HG03460 (cell line): ENCODE measurements around the gene CTSC.
A peak's percentile ranks its signal among the peaks of the same experiment; 100 is the strongest.

Source experiments
- ATAC-seq: cut with Tn5 transposase; IDR thresholded peaks from one replicate; pipeline ENCODE4 v1.9.1; 2021; ENCODE audit not compliant: unreplicated experiment

Gene CTSC

DNA sequence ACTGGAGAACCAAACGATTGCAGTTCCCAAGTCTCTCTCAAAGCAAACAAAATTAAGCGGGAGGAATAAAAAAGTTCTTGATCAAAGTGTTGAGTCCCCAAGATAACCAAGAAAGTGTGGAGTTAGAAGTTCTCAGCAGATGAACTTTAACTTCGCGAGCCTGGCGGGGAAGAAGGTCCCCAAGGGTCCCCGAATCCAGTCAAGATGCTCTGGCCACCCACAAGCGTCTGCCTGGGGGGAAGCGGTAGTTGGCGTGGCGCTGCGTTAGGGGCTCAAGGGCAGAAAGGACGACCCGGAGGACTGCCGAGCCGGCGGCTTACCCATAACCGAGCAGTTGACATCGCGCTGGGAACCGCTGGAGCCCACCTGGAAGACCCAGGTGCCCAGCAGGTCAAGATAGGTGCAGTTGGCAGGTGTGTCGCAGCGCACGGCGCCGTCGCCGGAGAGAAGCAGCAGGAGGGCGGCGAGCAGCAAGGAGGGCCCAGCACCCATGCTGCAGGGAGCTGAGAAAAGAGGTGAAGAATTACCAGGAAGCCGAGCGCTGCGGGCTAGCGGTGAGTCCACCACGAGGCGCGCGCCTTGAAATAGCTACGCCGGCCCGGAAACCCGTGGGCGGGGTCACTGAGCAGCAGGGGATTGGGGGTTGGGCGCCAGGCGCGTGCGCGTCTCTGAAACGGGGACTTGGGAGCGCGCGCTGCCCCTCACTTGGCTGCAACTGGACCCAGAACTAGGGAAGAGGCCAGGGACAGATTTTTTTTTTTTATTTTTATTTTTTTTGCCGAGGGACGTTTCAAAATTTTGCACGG is at the start of gene CTSC:
Gene CTSC (minus strand): TSS at position 556 of the 806 bp plus-strand sequence. CDS start 64 bp downstream, at position 492.
- ATAC-seq, result peak; percentile 81

DNA sequence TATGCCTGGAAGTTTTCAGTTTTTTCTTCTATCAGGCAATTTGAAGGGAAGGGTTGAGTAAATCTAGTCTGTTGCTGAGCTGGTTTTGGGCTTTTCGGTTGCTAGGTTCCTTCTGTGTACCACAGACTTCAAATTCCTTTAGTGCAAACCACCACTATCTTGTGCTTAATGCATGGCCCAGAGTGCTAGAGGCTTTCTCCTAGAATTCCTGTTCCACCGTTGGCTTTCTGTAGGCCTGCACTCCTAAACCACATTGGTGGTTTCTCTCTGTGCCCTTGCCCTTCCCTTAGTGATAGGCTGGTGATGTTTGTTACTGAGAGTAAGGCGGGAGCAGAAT is 47.1 kb upstream of the CTSC start:
- ATAC-seq, result no peak

DNA sequence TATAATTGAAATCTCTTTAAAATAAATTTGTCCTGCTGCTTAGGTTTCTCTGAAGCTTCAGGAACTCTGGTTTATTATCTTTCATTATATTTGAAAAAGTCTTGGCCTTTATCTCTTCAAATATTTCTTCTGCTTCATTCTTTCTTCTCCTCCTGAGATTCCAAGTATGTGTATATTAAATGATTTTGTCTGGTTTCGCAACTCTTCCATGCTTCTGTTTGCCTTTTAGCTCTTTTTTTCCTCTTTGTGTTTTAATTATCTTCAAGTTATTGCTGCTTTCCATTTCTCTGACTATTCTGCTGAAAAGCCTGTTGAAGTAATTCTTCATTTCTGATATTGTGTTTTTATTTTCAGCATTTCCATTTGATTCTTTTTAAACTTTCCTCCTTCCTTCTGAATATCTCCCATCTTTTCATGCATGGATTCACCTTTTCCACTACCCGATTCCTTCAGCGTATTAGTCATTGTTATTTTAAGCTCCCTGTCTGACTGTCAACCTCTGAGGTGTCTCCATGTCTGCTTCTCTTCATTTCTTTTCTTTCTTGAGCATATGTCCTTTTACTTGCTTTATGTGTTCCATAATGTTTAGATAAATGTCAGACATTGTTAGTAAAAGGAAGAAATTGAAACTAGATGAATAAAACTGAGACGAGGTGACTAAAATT is 46.6 kb upstream of the CTSC start:
- ATAC-seq, result no peak

DNA sequence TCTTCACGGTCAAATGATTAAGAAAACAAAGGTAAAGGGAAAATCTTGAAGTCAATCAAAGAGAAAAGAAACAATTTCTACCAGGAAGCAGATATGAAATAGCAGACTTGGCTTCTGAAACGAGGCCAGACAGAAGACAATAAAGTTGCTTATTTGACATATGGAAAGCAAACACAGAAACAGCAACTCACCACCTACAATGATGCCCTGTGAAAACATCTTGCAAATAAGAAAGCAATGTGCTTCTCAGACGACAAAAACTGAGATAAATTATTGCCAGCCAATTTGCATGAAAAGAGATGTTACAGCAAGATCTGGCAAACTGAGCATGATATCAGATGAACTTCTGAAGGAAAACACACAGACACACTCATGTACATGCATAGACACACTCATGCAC is 45.9 kb upstream of the CTSC start:
- ATAC-seq, result no peak

DNA sequence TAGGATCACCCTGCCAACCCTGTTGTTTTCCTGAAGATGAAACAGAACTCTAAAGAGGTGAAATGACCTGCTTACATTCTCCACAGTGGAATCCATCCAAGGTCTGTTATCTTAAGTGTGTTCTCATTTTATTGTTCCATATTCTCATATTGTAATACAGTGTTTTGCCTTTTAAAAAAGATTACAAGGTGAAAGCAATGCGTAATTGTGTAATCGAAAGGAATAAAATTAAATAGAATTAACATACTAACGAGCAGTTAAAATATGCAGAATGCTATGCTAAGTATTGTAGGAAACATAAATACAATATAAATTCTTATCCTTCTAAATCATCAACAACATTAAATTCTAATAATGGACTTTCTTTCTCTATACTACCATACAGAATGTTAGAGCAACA is 41.6 kb upstream of the CTSC start:
- ATAC-seq, result no peak

DNA sequence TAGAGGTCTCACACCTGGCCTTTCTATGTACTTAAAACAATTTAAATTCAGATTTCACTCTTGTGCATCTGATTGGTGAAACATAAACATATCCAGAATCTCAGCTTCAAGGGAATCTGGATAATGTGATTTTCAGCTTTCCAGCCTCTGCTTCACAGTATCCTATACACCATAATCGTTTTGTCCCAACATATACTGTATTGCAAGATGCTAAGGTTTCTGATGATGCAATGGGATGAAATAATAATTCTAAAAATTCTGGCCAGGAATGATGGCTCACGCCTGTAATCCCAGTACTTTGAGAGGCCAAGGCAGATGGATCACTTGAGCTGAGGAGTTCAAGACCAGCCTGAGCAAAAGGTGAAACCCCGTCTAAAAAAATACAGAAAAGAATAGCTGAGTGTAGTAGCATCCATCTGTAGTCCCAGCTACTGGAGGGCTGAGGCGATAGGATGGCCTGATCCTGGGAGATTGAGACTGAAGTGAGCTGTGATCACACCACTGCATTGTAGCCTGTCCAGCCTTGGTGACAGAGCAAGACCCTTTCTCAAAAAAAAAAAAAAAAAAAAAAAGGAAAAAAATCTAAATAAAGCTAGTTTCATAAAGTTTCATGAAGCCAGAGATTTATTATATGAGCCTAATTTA is 41.0 kb upstream of the CTSC start:
- no peak for ATAC-seq

DNA sequence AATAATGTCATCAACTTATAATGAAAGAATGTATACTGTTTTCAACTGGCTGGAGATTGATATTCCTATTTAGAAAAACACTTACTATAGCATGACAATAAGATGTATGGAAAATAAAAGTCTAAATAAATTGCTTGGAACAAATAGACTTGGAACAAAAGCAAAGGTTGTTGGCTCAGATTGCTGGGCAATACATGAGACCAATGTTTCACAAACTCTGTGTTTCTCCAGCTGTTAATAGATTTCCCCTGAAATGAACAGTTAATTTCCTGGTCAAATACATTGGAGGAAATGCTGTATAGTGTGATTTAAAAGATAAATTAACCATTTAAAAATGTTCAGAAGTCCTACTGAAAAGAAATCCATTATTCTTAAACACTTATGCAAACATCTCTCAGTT is 40.1 kb upstream of the CTSC start:
- ATAC-seq, result no peak

DNA sequence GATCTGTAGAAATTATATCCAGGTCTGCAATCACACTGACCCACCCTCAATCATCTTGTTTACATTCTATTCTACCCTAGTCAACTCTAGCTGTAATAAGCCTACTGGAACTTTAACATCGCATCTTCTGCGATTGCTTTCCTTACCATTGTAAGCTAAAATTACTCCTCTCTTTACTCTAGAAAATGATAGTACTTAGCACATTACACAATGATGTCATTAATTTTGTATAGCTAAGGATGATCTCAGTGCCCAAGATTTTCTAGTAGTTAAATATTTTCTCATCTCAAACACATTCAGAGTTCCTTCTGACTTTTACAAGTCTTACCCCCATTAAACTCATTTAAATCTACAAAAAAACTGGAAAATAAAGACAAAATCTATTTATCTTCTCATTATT is 39.6 kb upstream of the CTSC start:
- no peak for ATAC-seq

DNA sequence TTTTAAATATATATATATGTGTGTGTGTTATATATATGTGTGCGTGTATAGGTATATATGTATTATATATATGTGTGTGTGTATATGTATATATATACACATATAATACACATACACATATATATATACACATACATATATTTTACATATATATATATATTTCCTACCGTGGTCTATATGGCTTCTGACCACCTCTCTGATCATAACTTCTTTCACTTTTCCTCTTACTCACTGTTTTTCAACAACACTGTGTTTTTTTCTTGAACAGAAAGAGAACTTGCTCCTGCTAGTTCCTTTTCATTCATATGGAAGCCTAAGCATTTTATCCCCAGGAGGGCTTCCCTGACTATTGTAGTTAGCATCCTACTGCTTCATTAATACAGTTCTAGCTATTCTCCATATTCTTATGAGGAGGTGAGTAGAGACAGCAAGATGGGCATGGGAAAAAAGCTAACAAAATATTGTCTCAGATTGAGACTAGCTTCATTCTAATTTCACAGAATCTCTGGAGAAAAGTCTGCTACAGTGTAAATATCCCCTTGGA is 38.5 kb upstream of the CTSC start:
- no peak for ATAC-seq

DNA sequence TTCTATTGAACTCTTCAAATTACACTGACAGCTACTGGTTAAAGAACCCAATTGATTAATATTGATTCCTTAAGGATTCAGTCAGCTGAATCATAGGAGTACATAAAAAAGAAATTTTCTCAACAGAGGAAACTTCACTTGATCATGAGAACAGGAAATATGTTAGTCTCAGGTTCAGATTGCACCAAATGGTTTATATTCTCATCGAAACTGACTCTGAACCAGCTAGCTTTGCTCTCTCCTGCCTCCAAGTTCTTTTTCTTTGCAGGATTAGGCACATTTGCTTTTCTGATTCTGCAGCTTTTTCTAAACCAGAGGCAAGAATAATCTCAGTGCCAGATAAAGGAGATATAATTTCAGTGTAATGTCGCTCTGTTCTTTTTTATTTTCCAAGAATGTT is 33.2 kb upstream of the CTSC start:
- no peak for ATAC-seq

DNA sequence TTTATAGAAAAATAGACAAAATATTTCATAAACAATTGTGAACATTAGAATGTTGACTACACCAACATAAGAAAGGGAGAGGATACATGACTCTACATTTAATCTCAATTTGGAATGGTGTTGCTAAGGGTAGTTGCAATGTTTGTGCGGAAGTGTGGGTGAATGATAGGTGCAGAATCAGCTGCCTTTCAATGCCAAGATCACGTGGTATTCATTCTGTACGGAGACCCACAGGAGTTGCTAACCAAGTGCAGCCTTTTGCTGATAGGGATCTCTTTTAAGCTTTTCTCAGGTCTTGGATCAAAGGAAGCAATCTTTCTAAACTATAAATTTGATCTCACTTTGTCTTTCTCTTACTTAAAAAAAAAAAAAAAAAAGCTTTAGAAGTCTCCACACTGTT is 29.8 kb upstream of the CTSC start:
- no peak for ATAC-seq

DNA sequence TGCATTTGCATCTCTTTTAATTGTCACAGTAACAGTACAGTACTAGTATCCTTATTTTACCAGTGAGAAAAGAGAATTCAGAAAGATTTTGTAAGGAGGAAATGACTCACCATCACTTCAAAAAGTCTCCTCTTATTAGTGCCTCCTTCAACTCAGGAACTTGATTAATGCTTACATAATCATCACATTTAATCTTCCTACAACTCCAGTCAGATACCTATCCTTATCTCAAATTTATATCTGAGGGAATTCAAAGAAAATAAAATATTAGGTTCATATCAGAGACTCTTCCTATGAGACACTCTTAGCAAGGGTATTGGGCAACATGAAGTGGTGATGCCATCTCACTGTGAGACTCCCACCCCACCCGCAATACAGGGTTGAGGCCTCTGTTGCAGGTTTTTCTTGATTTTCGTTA is 26.1 kb upstream of the CTSC start:
- no peak for ATAC-seq

DNA sequence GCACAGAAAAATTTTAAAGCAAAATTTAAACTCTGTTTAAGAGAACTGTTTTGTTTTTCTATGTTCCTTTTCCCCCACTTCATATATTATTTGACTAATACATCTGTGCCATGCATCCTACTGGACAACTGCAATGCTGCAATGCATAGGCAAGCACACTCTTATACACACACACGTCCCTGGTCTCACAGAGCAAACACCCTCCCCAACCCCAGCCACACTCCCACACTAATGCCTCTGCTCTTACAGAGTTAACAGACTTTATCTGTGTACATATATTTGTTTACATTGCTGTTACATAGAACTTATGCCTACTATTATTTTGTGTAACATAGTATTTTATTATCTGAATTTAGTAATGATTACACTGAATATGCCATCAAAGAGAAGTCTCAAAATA is 25.5 kb upstream of the CTSC start:
- no peak for ATAC-seq

DNA sequence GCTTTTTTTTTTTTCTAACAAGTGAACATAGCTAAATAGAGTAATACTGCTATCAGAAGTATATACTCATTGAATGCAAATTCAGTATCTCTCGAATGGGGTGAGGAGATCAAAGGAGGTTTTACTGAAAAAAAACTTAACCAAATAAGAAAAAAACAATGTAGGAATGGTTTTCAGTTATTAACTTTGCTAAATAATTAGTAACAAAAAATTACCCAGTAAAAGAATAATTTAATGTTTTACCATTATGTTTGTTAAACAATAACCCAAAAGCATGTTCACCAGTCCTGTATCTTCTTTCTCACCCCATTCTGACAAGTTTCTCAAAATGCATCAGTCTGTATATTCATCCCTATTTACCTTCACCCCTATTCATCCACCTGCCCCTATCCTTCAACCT is 22.6 kb upstream of the CTSC start:
- no peak for ATAC-seq

DNA sequence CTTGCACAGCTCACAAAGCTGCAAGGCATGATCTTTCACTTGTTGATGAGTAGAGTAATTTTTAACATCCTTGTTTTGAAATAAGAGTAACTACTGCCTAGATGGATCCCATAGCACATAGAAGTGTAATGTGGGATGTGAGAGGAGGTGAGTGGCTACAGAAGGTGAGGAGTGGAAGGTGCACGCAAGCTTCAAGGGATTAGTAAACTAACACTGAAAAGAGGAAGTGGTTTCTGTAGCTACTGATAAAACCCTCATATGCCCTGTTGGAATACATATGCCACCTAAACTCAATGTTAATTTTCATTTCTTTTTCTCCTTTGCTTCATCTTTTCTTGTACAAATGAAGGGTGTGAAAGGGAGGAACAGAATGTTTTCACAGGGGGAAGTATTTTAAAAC is 22.0 kb upstream of the CTSC start:
- peak; percentile 64 for ATAC-seq

DNA sequence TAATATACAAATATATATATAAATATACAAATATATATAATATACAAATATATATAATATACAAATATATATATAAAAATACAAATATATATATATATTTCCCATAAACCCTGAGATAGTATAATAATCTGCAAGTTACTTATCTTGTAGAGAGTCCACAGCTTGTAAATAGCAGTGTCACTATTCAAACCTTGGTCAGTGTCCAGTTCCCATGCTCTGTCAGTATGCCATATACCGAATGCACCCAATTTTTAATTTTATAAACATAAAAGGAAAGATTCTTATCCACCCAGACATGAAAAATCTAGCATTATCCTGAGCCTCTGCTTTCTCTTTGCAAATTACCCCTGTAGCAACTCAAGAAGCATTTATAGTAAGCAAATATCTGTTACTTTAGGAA is 21.6 kb upstream of the CTSC start:
- ATAC-seq, result no peak

DNA sequence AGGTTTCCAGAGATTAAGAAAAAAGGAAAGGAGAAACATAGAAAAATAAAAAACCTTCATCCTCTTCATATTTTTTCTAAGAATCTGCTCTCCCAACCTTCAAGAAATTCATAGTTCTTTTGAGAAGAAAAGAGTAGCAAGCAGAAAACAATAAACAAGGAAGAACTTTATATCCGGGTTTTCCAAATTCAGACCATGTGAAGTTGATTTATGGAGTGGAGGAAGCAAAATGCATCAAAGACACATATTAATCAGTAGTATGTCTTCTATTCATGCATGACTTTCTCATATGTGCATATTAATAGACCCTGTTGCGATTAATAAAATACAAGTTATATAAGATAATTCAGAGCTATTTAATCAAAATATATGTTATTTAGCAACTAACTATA is 20.5 kb upstream of the CTSC start:
- no peak for ATAC-seq

DNA sequence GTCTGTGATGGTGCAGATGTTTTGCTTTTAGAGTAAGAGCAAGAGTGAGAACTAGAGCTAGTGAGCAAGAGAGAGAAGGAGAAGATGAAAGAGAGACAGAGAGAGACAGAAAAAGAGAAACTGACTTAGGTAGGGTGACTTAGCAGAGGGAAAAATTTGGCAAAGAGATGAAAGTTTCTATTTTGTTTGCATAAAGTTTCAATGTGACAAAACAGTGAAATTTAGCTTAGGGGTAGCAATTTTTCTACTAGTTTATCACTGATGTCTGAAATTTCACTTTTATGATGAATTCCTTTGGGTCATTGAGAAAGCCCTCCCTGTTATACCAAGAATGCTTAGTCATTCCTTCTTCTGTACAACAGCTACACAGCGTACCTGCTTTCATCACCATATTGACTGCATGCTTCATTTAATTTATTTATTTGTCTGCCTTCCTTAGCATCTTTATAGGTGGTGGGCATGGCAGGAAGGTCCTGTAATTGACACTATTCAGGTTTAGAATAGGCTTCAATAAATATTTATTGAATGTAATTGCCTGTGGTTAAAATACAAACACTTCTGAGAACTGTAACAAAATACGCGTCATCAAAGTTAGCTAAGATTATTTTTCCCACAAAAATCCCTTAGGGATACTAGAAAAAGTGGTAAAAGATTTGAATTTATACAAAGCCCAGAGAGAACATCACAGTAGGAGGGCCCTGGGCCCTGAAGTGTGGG is 19.9 kb upstream of the CTSC start:
- peak; percentile 46 for ATAC-seq

DNA sequence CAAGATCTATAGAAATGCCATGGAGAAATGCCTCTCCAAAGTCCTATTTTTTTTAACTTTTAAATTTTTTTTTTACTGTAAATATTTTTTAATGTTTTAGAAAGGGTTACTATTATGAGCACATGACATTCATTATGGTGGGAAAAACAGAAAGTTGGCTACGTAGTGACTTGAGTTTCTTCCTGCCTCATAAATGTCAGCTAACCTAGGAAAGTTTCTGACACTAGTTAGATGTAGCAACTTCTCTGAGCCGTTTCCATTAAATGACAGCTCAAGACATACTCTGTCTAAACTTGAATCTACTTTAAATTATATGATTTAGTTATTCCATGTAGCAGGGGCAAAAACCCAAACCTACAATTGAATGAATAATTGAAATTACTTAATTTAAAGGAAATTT is 18.4 kb upstream of the CTSC start:
- ATAC-seq, result no peak

DNA sequence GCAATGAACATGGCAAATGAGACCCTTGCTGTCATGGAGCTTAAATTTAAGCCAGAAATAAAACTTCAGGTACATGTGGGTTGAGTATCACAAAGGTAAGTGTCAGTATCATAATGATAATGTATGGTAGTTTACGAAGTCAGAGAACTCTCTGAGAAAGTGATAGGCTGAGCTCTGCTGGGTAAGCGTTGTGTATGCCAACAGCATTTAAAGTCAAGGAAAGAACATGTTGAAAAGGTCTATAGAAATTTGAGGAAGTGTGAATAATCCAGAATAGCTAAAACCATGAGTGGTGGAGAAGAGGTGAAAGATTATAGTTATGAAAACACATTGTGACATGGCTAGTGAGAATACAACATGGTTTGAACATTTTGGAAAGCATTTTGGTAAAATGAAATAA is 17.4 kb upstream of the CTSC start:
- no peak for ATAC-seq

DNA sequence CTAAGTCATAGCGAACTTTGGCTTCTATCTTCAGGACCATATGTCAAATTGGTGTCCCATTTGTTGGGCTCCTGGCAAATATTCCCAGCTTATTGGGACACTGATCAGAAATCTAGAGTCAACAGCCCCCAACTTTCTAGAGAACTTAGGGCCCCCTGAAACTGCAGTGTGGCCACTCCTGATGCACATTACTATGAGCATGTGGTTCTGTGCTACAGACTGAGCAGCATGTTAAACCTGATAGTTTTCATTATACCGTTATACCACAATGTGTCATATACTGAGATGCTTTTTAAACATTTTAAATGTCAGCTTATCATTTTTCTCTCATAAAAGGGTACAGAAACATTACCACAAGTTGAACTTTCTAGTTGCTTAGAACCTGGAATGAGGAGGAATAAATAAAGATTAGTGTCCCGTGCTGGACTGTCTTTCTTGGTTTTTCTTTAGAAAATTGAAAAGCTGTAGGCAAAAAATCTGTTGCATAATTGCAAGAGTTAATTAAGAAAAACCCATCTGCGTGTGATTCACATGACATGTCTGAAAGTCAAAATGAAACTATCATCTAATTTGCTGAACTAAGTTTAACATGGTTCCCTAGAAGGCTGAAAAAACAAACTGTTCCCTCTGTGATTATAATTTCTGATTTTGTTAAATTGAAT is 16.4 kb upstream of the CTSC start:
- peak; percentile 31 for ATAC-seq
